GM12873 (cell line): ENCODE measurements around the gene FER.

ENCODE experiments used
- TF ChIP-seq, protein P1 (sequence below): IDR thresholded peaks from 2 replicates; pipeline ENCODE4 v1.5.1; 2012; ENCODE audit warnings: low read depth, mild to moderate bottlenecking, moderate library complexity, low read length, control low read depth; ENCODE audit not compliant: insufficient read depth; ENCODE audit errors: missing control alignments

FER gene

GRCh38 chr5:109113608-109114007 lies 365.9 kb downstream of the FER start:
- TF ChIP-seq, protein P1, sequence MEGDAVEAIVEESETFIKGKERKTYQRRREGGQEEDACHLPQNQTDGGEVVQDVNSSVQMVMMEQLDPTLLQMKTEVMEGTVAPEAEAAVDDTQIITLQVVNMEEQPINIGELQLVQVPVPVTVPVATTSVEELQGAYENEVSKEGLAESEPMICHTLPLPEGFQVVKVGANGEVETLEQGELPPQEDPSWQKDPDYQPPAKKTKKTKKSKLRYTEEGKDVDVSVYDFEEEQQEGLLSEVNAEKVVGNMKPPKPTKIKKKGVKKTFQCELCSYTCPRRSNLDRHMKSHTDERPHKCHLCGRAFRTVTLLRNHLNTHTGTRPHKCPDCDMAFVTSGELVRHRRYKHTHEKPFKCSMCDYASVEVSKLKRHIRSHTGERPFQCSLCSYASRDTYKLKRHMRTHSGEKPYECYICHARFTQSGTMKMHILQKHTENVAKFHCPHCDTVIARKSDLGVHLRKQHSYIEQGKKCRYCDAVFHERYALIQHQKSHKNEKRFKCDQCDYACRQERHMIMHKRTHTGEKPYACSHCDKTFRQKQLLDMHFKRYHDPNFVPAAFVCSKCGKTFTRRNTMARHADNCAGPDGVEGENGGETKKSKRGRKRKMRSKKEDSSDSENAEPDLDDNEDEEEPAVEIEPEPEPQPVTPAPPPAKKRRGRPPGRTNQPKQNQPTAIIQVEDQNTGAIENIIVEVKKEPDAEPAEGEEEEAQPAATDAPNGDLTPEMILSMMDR, result no peak

DNA sequence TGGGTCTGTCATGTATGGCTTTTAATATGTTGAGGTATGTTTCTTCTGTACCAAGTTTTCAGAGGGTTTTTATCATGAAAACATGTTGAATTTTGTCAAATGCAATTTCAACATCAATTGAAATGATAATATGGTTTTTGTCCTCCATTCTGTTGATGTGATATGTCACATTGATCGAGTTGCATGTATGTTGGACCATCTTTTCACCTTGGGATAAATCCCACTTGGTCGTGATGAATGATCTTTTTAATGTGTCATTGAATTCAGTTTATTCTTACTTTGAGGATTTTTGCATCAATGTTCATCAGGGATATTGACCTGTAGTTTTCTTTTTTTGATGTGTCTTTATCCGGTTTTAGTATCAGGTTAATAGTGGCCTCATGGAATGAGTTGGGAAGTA lies 373.5 kb downstream of the FER start:
- TF ChIP-seq, protein P1, result no peak

GRCh38 chr5:109125755-109126429 lies 378.2 kb downstream of the FER start:
- TF ChIP-seq, protein P1, result no peak

DNA sequence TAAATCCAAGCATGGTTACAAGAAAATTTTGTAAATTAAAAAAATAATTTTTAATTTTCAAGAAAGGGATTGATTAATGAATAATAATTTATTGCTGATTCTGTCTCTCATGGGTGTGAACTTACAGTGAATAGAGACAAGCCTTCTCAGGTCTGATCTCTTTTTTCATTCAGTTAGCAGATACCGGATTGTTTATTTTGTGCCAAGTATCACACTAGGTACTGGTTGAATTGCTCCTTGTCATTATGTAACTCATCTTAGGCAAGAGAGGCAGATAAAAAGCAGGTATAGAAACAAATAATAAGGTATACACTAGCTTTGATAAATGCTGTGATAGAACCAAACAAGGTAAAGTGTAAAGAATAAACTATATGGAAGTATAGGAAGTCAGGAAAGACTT lies 378.8 kb downstream of the FER start:
- TF ChIP-seq, protein P1, result no peak

GRCh38 chr5:109136906-109137305 lies 389.2 kb downstream of the FER start:
- TF ChIP-seq, protein P1, result no peak

DNA sequence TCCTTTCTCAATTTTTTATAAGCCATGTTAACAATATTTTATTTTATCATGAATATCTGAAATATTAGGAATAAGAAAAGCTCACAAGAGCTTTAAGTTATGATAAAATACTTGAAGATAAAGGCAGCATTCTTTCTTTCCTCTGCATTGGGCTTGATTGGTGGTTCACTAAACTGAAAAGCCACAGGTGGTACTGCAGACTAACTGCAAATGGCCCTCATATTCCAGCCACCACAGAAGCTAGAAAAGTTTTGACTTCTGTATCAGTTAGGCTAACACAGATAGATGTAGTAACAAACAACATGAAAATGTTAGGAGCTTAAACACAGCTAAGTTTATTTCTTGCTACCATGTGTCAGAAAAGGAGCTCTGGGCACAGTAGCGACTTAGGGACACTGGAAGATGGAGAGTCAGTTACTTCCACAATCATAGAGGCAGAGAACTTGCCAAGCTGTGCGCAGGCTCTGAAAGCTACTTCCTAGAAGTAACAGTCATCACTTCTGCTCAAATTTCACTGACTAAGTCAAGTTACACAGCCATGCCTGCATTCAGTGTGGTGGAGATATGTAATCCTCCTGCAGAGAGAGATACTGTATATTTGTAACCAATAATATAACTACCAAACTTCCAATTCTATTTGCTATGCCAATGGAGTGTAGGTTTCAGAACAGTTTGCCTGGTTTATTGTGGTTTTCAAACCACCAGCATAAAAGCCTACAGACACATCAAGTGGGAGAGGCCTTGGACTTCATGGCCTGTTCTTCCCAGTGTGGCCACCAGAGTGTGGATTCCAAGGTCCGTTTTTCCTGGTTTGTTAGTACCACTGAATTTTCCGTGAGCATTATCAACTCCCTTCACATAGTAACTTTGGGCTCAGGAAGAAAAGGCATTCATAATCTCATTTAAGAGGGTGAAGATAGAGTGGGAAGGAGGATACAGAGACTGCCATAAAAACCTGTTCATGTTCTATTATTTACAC lies 393.8 kb downstream of the FER start:
- TF ChIP-seq, protein P1, result no peak

DNA sequence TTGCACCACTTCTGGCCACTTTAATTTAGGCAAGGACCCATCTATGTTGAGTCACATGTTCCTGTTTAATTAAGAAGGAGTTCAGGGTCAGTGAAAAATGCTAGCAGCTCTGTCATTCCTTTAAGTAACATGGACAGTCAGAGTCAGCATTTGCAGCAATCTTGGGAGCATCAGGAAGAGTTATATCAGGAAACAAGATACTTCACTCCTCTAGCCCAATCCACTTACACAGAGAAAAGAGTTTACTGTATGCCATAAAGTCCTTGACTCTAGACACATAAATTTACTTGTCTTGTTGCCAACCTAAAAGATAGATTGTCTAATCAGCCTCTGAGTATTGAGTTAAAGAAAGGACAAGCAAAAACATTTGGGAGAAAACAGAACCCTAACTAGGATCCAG lies 395.3 kb downstream of the FER start:
- TF ChIP-seq, protein P1, result no peak
